NT2/D1 (cell line): ENCODE results near the gene PBX1.

Experiments
- SUZ12 ChIP-seq: IDR thresholded peaks from 2 replicates; pipeline ENCODE4 v1.6.1; 2011; ENCODE audit not compliant: insufficient read length, insufficient read depth; ENCODE audit errors: extremely low read depth
- YY1 ChIP-seq: IDR thresholded peaks from 2 replicates; pipeline ENCODE4 v1.6.1; 2011; ENCODE audit not compliant: insufficient read length, insufficient read depth
- ZNF274 ChIP-seq: IDR thresholded peaks from 2 replicates; pipeline ENCODE4 v1.6.1; 2011; ENCODE audit warnings: mild to moderate bottlenecking, low read depth, low read length

DNA sequence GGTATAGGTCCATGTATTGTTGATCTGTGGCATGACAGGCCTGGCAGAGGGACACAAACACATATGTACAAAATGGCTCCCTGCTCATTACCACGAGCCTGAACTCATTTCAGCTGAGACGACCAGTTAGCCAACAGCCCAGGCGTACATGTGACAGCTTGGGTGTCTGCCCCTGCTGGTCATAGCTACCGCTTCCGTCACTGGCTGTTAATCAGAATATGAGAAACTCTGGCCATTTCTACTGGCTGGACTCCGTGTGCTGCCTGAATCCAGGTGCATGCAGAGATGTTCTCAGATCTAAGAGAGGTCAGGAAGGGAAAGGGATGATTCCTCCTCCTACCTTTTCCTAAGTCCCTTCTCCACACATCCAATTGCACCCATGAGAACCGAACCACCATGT lies 144.5 kb downstream of the PBX1 start:
- no peak for TF ChIP-seq YY1
- no peak for TF ChIP-seq SUZ12
- TF ChIP-seq ZNF274 = no peak
